HG03095 (cell line): ENCODE results near the gene MTM1.

Experiments used
- ATAC-seq: cut with Tn5 transposase; IDR thresholded peaks from one replicate; pipeline ENCODE4 v1.9.1; 2021; ENCODE audit warnings: moderate library complexity; ENCODE audit not compliant: unreplicated experiment

MTM1 gene

DNA sequence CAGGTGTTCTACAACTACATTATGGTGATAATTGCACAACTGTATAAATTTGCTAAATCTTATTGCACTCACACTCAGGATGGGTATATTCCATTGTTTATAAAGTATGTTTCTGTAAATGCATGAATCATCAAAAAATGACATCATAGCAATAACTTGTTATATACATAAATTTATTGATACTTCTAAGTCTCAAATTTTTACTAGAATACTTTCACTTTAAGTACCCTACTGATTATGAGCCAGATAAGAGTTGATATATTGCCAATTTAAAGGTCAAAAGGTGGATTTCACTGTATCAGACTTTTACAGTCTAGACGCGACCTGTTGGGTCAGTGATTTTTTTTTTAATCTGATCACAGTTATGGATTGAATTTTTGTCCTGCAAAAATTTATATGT lies 87.4 kb downstream of the MTM1 start:
- ATAC-seq: no peak

DNA sequence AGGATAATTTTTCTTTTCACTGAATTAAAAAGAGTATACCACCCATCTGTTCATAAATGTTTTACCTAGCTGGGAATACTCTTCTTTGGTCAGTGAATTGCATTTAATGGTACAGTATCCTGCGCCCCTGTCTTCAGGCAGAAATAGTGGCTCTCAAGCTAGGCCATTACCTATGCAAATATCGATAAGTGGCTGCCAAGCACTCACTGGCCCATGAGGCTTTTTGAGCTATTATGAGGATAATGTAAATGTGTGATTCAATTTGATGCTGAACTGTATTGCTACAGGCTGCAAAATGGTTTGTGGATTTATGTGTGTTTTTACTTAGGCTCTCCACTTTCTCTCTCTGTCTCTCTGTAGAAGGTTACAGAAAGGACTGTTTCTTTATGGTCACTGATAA lies 94.7 kb downstream of the MTM1 start:
- no peak for ATAC-seq

DNA sequence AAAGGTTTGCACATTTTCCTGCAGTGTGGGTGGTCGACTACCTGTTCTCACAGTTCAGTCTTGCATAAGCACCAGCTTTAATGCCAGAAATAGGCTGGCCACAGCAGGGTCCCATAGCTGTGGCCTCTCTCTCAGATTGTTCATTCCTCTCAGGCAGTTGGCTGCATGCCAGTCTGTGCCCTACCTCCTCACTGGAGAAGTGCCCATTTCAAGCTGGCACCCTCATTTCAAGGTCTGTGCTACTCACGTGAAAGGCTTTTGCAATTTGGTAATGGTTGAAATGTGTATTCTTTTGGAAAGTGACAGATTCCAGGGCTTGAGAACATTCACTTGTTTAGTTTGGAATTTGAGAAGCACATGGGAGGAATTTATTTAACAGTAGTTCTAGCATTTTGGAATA lies 95.9 kb downstream of the MTM1 start:
- ATAC-seq: no peak

DNA sequence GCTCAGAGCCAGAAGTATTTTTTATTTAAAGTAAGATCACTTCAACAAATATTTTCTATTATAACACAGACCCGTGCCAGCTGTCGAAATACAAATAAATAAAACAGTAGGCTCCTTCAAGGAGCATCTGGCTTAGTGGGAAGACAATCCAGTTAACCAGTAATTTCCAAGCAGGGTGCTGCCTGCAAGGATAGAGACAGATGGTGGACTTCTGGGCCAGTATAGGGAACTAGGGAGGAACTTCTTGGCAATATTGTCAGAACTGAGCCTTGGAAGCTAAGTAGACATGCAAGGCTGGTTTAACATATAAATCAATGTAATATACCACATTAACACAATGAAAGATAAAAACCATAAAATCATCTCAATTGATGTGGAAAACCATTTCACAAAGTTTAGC lies 107.8 kb downstream of the MTM1 start:
- no peak for ATAC-seq

DNA sequence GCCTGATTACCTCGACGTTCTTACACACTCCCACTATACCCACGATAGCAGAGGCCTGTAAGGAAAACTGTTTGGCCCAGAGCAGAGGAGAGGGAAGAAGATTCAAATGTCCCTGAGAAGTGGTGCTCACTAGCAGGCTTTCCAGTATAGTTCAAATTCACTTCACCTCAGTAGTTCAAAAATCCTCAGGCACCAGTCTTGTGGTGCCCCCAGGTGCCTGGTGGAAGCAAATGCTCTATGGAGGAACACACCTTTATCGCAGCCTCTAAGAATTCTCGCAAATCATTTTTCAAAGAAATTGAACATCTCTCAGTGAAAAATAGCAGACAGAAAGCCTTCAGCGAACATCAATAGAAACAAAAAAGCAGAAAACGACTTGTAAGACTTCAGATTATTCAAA lies 112.6 kb downstream of the MTM1 start:
- ATAC-seq: no peak

DNA sequence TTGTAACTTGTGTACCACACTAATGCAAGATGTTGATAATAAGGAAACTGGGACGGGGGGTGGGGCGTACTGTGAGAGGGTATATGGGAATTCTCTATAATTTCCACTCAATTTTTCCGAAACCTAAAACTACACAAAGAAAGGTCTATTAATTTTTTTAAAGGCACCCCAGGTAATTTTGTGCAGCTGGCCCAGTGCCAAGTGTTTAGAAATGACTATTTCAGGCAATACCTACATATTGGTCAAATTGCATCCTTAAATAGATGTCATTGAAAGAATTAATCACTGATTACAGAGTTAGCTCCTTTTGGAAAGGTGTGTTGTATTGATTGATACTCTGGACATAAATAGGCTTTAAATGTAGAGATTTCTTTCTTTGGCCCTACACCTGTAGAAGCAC lies 114.7 kb downstream of the MTM1 start:
- ATAC-seq: no peak

DNA sequence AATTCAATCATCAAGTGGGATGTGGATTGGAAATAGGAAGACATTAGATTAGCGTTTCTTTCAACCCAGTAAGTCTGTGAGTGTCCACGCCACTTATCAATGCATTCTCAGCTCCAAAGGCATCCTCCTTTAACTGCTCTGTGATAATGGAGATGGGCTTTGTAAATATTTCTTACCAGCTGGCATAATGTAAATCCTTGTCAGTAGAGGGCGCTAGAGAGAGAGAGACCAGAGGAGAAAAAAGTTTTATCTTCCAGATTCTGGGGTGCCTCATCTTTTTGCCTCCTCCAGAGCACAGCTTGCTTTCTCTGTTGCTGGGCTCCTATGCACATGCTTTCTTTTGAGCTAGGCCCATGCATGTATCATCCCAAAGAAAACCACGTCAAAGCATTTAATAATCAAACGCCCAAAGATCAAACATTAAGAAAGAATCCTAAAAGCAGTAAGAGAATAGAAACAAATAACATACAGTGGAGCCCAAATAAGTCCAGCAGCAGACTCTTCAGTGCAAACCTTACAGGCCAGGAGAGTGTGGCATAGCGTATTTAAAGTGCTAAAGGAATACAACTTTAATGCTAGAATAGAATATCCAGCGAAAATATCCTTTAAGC lies 115.2 kb downstream of the MTM1 start:
- no peak for ATAC-seq

DNA sequence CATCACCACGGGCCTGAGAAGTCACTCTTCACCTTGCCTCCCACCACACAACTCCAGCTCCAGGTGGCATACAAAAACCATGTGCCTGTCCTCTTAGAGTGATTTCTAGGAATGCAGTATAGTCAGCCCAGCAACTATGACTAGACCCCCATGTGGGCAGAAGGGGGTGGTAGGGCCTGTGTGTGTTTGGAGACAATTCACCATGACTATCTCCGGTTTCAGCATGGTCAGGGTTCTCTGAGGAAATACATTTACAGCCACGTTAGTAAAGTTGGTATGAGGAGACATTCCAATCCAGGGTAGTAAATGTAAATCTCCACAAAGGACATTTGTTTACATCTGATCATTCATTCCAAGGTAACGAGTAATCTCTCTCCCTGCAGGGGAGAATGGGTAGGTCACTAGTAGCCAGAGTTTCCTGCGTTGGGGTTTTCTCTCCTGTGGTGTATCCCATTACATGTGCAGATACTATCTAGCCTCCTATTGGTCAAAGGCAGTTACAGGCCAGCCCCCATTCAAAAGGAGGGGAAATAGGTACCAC lies 120.6 kb downstream of the MTM1 start:
- no peak for ATAC-seq

DNA sequence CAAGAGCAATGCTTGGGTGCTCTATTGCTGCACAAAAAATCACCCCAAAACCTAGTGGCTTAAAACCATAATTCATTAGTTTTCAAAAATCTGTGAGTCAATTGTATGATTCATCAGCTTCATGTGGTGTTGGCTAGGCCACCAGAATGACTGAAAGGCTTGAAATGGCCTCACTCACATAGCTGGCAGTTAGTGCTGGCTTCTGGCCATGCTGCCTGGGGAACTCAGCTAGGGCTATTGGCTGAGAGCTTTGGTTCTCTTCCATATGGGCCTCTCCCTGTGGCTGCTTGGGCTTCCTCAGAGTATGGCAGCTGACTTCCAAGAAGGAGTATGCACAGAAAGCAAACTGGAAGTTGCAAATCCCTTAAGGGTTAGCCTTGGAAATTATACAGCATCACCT lies 121.7 kb downstream of the MTM1 start:
- ATAC-seq: no peak

DNA sequence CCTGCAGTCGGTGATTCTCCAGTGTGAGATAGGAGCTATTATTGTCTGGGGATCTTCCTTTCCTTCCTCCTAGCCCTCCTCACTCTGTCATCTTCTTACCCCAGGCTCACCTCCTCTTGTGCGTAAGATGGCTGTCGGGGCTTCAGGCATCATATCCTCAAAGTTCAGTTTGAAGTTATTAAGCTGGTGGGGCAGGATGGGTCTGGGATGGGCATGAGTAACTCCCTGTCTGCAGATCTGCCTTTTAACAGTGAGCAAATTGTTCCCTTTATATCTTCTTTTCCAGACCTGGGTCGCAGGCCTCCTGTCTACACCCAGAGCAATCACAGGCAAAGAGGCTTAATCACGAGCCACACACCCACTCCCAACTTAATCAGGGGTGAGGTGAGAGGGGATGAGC lies 123.9 kb downstream of the MTM1 start:
- ATAC-seq: no peak

DNA sequence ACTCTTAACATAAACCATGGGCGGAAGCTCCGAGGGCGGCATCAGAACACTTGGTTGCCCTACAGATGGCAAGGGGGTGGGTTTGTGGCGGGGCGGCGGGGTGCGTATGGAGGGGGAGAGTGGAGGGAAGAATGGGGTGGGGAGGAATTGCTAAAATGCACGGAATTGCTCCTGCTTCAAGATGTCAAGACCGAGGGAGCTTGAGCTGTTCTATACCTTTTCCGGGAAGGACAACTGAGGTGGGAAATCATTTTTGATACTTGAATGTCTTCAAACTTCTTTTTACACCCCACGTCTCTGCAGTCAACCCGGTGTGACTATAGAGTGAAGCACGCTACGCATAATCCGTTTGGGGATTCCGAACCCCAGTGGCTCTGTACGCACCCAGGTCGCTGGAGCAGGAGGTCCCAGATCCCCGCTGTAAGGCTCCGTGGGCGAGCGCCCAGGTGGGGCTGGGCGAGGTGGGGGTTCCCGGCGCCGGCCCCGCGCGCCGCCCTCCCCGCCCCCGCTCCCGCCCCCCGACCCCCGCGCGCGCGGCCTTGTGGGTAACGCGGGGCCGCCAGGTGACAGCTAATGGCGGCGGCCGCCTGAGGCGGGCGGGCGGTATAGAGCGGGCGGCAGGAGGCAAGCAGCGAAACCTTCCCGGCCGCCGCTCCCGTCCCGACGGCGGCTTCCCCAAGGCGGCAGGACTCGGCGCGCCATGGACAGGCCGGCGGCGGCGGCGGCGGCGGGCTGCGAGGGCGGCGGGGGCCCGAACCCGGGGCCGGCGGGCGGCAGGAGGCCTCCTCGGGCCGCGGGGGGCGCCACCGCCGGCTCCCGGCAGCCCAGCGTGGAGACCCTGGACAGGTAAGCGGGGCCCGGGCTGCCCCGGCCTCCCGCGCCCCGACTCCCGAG lies 124.7 kb downstream of the MTM1 start, which contains the start of gene MTMR1:
Gene MTMR1, plus strand, starts transcription at position 566 of the 894 bp plus-strand sequence. Its CDS starts 135 bp downstream, at position 701.
- ATAC-seq: peak; percentile 42

DNA sequence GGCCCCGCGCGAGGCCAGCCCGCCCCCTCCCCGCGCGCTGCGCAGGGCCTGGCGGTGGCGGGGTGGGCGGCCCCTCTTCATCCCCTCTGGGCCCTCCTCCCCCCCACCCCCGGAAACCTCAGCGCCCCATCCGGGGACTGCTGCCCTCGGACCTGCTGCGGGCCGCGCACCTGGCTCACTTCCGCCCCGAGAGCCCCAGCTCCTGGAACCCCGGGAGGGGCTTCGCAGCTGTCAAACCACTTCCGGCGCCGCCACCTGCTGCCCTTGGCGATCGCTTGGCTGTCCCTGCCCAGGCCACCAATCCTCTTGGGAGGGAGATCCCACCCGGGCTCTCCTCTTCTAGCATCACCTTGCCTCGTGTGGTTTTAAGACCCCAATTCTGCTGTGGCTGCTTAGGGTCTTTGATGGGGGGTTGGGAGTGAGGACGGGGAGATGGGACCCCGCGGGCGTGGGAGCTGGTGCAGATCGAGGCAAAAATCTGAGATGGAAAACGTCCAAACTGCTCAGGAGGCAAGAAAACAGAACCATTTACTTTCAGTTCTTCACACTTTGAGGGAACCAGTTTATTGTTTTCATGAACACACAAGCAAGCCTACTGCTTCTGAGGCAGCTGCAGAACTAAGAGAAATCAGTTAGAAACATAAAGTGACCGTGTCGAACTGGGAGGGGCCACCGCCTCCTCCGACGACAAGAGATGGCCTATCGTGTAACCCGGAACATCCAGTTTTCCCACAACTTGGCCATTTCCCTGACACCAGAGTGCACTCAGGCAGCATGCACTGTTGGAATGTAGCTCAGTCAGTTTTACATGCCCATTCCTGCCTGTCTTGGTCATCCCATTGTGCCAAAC lies 125.5 kb downstream of the MTM1 start:
- peak; percentile 66 for ATAC-seq

DNA sequence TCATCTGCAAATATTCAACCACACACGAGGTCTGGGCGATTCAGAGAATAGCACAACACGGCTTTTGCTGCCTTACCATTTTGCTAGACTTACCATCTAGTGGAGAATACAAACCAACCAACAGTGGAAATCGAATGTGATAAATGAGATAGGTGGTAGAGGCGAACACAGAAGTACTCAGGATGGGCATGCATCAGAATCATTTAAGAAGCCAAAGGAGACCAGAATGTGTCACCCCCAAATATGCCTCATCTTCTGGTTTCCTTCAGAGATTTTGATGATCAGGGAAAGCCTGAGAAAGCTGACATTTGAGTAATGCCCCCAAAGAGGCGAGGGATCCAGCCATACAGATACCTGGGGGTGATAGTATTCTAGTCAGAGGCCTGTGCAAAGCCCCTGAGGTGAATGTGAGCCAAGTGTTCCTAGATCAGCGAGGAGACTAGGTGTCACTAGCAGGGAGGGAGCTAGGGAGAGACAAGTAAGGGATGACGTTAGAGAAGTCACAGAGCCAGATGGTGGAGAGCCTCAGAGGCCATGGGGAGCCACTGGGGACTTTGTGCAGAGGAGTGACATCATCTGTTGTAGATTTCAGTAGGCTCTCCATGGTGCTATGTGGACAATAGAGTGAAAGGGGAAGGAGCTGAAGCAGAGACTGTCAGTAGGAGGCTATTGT lies 126.5 kb downstream of the MTM1 start:
- no peak for ATAC-seq

DNA sequence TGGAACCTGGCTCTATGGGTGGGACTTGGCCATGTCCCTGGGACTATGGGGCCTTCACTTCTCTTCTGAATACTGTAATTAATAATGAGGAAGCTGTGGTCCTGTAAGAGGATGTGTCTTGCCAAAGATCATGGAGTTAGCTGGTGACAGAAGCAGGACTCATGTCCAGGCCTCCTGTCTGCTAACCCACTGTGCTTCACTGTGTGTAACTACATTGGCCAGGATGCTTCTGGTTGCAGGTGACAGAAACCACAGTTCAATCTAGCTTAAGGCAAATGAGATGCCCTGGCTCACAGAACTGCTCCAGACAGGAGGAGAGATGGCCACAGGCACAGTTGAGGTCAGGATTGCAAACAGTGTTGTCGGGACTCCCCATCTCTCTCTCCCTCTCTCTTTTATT lies 127.9 kb downstream of the MTM1 start:
- no peak for ATAC-seq

DNA sequence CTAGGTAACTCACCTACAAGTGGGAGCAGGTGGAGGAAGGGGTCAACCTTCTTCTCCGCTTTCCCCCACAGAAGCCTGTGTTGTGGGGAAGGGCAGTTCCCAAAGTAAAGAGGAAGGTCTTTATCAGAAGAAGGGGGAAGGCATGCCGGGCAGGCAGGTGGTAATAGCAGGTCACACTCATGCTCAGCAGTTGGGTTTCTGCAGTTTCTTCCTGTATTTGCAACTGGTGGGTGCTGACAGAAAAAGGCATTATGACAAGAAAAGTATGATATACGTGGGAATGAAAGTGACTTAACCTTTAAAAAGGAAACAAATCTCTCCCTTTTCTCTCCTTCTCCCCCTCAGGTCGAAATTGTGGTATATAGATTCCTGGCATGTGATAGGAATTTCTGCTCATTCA lies 128.4 kb downstream of the MTM1 start:
- ATAC-seq: no peak

DNA sequence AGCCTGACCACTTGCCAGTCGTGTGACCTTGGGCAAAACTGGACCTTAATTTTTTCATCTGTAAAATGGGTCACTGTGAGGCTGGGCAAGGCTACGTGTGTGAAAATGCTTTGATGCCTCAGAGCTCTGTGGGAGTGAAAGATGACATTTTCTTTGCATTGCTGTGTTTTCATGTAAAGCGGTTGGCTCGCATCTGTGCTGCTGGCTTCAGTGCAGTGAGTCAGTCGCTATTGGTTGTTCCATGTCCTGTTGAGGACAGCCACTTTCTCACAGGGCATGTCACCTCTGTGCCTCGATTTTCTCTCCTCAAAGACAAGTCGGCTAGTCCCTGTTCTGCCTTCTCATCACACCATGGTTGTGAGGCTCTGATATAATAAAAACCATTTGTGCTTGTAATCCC lies 129.2 kb downstream of the MTM1 start:
- ATAC-seq: no peak

DNA sequence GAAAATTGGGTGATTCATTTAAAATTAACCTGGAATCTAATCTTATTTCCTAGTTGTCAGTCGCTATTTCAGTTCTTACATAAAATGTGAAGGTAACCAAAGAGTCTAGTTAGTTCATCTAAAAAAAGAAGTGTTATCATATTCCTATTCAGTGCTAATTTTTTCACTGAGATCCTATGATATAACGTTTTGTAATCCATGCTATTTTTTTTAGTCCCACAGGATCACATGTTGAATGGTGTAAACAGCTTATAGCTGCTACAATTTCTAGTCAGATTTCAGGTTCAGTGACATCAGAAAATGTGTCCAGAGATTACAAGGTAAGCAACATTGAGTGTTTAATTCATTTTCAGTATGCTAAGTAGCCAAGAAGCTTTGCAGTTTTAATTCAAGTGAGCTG lies 130.6 kb downstream of the MTM1 start:
- no peak for ATAC-seq

DNA sequence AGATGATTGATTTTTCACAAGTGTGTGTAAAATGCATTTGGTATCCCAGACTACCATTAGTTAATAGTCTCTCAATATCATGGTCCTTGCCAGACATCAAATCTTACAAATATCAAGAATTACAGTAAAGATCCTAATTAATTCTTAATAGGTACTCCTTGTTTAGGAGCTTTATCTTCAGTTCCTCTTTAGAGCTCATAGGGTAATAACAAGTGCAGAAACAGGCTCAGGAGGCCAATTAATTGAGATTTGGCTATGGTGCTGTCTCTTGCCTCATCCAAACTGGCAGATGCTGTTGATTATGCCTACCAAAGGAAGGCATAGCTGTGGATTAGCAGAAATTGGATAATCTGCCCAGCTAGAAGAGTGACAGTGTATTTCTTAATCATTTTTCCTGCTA lies 131.7 kb downstream of the MTM1 start:
- ATAC-seq: no peak

DNA sequence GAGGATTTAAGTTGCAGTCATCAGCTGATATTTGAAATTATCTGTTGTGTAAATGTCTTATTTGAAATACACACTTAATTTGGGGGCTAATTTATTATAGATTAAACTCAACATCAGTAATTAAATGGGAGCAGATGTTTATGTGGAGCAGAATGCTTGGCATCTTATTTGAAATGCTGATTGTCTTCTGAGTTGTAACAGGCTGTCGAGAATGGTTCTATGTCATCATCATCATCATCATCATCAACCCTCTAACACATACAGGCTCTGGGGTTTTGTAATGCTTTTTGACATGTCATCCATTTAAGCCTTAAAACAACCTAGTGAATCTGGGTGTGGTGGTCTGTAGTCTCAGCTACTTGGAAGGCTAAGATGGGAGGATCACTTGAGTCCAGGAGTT lies 133.0 kb downstream of the MTM1 start:
- ATAC-seq: no peak

DNA sequence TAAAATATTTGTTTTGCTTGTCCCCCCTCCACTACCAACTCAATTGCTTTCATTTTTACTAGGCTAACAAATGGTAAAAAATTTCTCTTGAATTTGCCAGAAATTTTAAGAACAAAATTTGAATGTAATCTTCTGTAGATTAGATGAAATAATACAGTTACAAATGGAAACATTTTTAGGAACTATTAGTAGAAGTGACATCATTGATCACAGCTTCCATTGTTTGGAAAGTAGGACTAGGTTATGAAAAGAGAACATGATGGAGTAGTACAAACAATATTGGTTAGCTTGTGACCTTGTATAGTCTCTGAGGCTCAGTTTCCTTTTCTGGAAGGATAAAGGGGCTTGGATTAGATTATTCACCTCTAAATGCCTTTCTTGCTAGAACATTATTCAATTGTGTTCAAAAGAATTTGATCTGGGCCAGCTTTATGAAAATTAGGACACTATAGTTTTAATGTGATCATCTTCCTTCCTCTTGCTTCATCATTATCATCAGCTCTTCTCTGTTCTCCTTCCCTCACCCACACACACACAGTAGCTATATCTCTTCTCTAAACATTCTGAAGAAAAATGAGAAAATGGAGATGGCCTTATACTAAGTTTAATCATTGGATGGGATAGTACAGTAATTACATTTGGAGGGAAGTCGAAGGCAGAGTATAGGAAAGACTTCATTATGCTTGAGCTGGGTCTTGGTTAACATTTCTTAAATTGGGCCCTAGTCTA lies 134.7 kb downstream of the MTM1 start:
- no peak for ATAC-seq
